Stimulated activated CD4-positive, alpha-beta T cell treated with anti-CD3 and anti-CD28 coated beads, Interleukin-15, amount 100 ng/mL, for 1 hour (primary cell): ENCODE results near the gene NR1I3.
"Not testable (repeated sequence)": the region's sequence is repeated elsewhere in the genome, so short reads cannot be mapped to it uniquely, and the experiment has no call there.

Experiments
- DNase-seq, 2 donors: peaks; one replicate each; pipeline ENCODE4 v3.0.0-alpha.2; 2020; ENCODE audit warnings: low read depth in 1 of 2, low spot score in 1 of 2

Gene NR1I3, protein sequence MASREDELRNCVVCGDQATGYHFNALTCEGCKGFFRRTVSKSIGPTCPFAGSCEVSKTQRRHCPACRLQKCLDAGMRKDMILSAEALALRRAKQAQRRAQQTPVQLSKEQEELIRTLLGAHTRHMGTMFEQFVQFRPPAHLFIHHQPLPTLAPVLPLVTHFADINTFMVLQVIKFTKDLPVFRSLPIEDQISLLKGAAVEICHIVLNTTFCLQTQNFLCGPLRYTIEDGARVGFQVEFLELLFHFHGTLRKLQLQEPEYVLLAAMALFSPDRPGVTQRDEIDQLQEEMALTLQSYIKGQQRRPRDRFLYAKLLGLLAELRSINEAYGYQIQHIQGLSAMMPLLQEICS

DNA sequence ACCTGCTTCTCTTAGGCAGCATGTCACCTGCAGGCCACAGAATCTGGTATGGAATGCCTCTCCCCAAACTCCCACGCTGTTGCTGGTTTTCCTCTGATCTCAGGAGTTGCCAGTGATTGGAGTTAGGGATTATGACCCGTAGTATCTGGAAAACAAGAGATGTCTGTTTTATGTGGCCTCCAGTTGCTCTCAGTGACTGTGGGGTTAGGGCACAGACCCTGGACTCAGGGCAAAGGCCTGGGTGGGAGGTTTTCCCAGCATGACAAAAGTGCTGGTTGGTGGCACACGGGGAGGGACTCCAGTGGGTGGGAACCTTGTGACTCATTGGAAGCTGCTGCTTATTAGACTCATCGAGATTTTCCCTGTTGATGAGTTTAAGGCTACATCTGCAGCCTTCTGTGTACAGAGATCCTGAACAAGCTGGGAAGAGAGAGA is at the start of gene NR1I3:
Gene NR1I3 (minus strand): TSS at position 165 of the 435 bp plus-strand sequence. CDS start 1,638 bp downstream, outside the sequence.
- DNase-seq: no peak

- DNase-seq: no peak
Observed at GRCh38 chr1:161287482-161288054, 49.6 kb upstream of the NR1I3 start.

GRCh38 chr1:161285521-161285920 is 47.5 kb upstream of the NR1I3 start:
- no peak for DNase-seq

DNA sequence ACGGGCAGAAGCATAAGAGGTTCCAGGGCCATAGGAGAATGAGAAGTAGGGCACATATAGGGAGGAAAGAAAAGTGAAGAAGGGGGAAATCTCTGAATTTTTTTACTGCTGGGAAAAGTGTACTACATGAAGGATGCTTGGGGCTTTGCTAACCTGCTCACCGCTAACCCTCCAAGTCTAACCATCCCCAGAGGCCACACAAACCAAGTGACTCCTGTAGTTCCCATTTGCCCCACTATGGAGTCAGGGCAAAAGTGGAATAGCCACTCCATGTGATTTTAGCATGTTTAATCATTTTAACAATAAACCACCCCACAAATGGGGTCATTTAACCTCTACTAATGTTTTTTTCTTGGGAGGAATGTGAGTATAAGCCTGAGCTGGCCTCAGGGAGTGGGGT is 47.1 kb upstream of the NR1I3 start:
- no peak for DNase-seq

DNA sequence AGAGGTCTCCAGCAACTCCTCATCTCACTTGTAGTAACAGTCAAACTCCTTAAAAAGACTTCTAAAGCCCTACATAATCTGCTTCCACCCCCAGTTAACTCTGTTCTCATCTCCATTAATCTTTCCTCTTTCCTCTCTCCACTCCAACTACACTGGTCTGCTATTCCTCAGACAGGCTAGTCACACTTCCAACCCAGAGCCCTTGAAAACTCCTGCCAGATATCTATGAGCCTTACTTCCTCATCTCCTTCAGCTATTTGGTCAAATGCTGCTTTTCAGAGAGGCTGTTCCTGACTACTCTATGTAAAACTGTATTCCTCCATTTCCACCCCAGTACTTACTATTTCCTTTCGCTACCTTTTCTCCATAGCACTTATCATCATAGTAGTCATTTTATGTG is 45.0 kb upstream of the NR1I3 start:
- DNase-seq: no peak

GRCh38 chr1:161274874-161275273 is 36.9 kb upstream of the NR1I3 start:
- DNase-seq: no peak

DNA sequence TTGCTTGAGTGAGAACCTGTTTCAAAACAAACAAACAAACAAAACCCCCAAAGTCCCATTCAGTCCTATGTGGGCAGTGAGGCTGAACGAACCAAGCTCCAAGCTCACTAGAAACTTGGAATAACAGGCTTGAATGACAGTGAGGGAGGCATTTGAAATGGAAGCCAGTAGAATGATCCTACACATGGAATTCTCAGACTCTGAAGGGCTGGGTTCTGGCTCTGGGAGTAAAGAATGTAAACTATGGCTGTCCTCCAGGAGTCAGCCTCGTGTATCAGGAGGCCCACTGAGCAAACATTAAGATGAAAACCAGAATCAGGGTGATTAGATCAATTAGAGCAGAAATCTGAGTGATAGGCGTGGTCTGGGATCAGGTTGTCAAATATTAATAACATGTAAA is 35.4 kb upstream of the NR1I3 start:
- DNase-seq: no peak

DNA sequence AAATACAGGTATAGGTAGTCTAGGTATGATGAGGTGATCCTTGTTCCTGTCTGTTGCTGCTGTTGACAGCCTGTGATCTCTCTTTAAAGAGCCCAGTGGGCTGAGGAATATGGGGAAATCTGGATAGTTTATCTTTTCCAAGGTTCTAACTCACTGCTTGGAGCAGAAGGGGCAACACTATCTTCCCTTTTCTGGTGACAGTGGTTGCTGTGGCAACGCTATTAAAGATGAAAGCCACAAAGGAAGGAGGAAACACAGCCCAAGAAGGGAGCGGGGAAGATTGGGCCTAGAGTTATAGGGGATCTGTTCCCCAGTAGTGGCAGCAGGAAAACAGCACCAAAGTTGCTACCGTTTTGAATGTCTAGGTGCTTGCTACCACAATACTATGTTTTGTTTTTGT is 29.3 kb upstream of the NR1I3 start:
- no peak for DNase-seq

DNA sequence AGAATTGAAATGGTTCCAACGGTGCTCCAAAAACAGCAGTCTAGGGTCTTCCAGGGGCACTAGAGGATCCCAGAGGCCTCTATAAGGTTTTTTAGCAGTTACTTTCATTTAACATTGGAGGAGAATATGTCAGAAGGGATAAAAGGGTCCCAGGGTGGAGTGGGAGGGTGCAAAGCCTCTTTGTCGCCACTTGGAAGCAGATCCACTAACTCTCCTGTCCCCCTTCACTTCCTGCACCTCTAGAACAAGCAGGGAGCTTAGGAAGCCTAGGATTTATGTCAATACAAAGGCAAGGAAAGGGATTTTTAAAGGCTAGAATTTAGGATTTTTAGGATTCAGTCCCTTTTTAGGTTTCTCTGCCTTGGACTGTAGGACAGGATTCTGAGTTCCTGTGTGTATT is 28.8 kb upstream of the NR1I3 start:
- no peak for DNase-seq

DNA sequence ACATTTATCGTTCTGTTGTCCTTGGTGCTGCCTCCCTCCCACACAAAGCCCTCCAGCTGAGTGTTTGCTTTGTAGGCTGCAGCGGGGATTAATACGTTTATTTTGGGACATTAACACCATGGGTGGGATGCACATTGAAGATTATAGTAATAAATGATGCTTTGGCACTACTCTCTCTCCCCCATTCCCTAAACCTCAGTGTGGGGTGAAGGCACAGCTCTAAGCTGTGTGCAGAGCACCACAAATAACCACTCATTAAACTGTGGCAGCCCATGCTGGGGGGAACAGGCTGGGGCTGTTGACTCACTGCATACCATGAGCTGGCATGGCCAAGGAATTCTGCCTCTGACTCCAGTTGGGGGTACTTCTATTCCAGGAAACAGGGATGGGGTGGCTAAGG is 28.2 kb upstream of the NR1I3 start:
- no peak for DNase-seq

DNA sequence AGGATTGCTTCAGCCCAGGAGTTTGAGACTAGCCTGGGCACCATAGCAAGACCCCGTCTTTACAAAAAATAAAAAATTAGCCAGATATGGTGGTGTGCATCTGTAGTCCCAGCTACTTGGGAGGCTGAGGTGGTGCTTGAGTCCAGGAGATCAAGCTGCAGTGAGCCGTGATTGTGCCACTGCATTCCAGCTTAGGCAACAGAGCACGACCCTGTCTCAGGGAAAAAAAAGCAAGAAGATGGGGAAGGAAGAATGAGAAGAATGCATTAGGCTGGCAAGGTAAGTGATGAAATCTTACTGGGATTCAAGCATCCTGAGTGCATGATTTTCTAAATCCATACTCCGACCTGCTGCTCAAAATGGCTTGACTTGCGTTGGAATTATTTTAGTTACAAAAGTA is 27.3 kb upstream of the NR1I3 start:
- DNase-seq: no peak

GRCh38 chr1:161261261-161262235 is 23.5 kb upstream of the NR1I3 start:
- no peak for DNase-seq

- DNase-seq: no peak
Observed at GRCh38 chr1:161260376-161261260, 22.6 kb upstream of the NR1I3 start.

DNA sequence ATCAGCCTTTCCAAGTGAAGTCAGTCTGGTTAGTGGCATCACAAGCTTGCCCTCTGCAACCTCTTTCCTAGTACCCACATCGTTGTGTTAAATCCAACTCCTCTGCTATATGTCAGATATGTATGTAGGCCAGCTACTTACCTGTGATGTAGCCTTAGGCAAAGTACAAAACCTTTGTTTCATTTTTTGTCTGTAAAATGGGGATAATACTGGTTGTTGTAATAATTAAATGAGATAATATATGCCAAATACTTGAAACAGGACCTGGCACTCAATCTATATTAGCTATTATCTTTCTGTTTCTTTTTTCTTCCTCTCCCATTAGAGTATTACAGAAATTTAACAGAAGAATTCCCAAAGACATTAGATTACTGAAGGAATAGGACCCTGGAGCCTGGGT is 21.8 kb upstream of the NR1I3 start:
- DNase-seq: no peak

- no peak for DNase-seq
Observed at GRCh38 chr1:161259345-161259702, 21.3 kb upstream of the NR1I3 start.

DNA sequence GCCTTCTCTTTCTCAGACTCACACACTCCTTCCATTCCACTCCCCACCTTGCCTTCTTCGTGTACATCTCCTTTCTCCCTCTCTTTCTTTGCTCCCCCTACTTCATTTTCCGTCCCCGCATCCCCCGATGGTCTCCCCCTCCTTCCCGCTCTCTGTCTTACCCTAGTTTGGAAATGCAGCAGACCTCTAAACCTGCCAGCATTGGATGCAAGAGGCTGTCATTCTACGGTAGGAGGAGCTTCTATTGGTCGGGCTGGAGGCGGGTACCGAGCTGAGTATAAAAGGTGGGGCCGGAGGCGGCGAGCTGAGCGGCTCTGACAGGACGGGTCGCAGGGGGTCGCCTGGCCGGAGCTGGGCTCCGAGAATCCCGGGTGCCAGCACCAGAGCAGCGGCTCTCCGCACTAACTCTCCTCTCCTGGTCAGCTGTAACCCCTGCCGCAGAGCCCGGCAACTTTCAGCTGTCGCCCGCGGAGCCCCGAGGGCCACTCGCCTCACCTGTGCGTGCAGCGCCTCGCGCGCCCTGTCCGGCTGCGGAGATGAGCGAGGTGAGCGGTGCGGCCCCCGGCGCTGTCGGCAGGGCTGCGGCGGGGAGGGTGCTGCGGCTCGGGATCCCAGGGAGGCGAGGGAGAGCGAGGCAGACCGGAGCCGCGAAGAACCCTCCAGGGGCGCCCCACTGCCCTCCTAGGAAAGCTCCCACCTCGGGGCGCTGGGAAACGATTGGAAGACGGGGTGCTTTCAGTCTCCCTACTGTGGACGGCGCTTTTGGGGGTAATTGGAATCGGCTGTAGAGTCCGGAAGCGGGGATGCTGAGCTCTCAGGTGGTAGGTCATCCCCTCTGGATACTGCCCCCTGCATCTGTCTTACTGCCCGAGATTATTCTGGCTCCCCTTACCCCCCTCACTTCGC is 20.7 kb upstream of the NR1I3 start, which contains the start of gene PCP4L1:
Gene PCP4L1 (plus strand): TSS at position 307 of the 906 bp plus-strand sequence. CDS start 230 bp downstream, at position 537.
- DNase-seq: peak in 1 of 2 donors; percentile 18

GRCh38 chr1:161257109-161257508 is 19.1 kb upstream of the NR1I3 start:
- DNase-seq: not testable (repeated sequence)

- not testable (repeated sequence) for DNase-seq
Observed at GRCh38 chr1:161255955-161256520, 18.0 kb upstream of the NR1I3 start.

DNA sequence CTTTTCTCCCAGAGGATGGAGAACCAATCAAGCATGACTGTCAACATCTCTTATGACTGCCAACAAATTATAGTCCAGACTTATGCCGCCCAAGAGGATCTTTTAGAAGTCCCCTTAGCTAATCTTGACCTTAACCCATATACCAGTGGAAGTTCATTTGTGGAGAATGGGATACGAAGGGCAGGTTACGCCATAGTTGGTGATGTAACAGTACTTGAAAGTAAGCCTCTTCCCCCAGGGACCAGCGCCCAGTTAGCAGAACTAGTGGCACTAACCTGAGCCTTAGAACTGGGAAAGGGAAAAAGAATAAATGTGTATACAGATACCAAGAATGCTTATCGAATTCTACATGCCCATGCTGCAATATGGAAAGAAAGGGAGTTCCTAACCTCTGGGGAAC is 17.3 kb upstream of the NR1I3 start:
- DNase-seq: not testable (repeated sequence)
